Mesenchymal stem cell (in vitro differentiated cells and primary cell): ENCODE data around the gene PPP2R2D.

Experiments used
- DNase-seq: peaks from one replicate; pipeline ENCODE4 v3.0.0-alpha.2; 2013
- H2AFZ ChIP-seq: one replicate; pipeline ENCODE4 v1.6.1; 2013; ENCODE audit warnings: low read depth, mild to moderate bottlenecking, control low read depth, inconsistent platforms, low read length, moderate library complexity
- H2AK5ac ChIP-seq: 2 replicates; pipeline ENCODE4 v1.6.1; 2013; ENCODE audit warnings: low read length, moderate library complexity, mild to moderate bottlenecking, inconsistent platforms; ENCODE audit not compliant: severe bottlenecking
- H2BK120ac ChIP-seq: one replicate; pipeline ENCODE4 v1.6.1; 2013; ENCODE audit warnings: low read depth, mild to moderate bottlenecking, inconsistent platforms, low read length, moderate library complexity
- H2BK12ac ChIP-seq, 2 experiments: one replicate each; pipeline ENCODE4 v1.6.1; 2013; ENCODE audit warnings: inconsistent platforms in 2 of 2, low read length in 2 of 2, mild to moderate bottlenecking in 2 of 2, moderate library complexity in 2 of 2, control low read depth in 1 of 2
- H2BK15ac ChIP-seq: one replicate; pipeline ENCODE4 v1.6.1; 2013; ENCODE audit warnings: mild to moderate bottlenecking, low read depth, inconsistent platforms; ENCODE audit not compliant: poor library complexity, severe bottlenecking
- H2BK5ac ChIP-seq: 2 replicates; pipeline ENCODE4 v1.6.1; 2013; ENCODE audit warnings: low read depth, mild to moderate bottlenecking, low read length, control low read depth, inconsistent platforms; ENCODE audit not compliant: poor library complexity, severe bottlenecking
- H3K14ac ChIP-seq, 2 experiments: one replicate each; pipeline ENCODE4 v1.6.1; 2013; ENCODE audit warnings: inconsistent platforms in 2 of 2, low read length in 2 of 2, control low read depth in 1 of 2, mild to moderate bottlenecking in 1 of 2, moderate library complexity in 1 of 2
- H3K18ac ChIP-seq, 2 experiments: one replicate each; pipeline ENCODE4 v1.6.1; 2013; ENCODE audit warnings: inconsistent platforms in 2 of 2, low read length in 2 of 2, control low read depth in 1 of 2, low read depth in 1 of 2, mild to moderate bottlenecking in 1 of 2
- H3K23ac ChIP-seq, 2 experiments: one replicate each; pipeline ENCODE4 v1.6.1; 2013; ENCODE audit warnings: inconsistent platforms in 2 of 2, low read length in 2 of 2, mild to moderate bottlenecking in 2 of 2, moderate library complexity in 2 of 2, control low read depth in 1 of 2
- H3K27ac ChIP-seq: 2 replicates; pipeline ENCODE4 v1.5.1; 2013; ENCODE audit warnings: mild to moderate bottlenecking, moderate library complexity, low read length, control low read depth, inconsistent platforms; ENCODE audit not compliant: poor library complexity, severe bottlenecking
- H3K27me3 ChIP-seq, 2 experiments: 2 replicates each; pipeline versions ENCODE4 v1.6.1 to v1.7.0; 2013; ENCODE audit warnings: low read length in 2 of 2, mild to moderate bottlenecking in 2 of 2, moderate library complexity in 2 of 2, control low read depth in 1 of 2, inconsistent platforms in 1 of 2; ENCODE audit not compliant: control insufficient read depth in 1 of 2, insufficient read depth in 1 of 2
- H3K36me3 ChIP-seq, 2 experiments: 2 replicates each; pipeline versions ENCODE4 v1.6.1 to v1.7.0; 2013; ENCODE audit warnings: low read length in 2 of 2, control low read depth in 1 of 2, inconsistent platforms in 1 of 2, low read depth in 1 of 2, mild to moderate bottlenecking in 1 of 2; ENCODE audit not compliant: insufficient read depth in 2 of 2, control insufficient read depth in 1 of 2
- H3K4ac ChIP-seq, 2 experiments: one replicate each; pipeline ENCODE4 v1.6.1; 2013; ENCODE audit warnings: inconsistent platforms in 2 of 2, low read length in 2 of 2, mild to moderate bottlenecking in 2 of 2, moderate library complexity in 2 of 2, control low read depth in 1 of 2, low read depth in 1 of 2
- H3K4me1 ChIP-seq: 2 replicates; pipeline ENCODE4 v1.6.1; 2013; ENCODE audit warnings: low read depth, low read length, control low read depth; ENCODE audit not compliant: control insufficient read depth, insufficient read depth
- H3K4me2 ChIP-seq: 2 replicates; pipeline ENCODE4 v1.6.1; 2013; ENCODE audit warnings: low read length, mild to moderate bottlenecking, inconsistent platforms; ENCODE audit not compliant: poor library complexity, severe bottlenecking
- H3K4me3 ChIP-seq, 2 experiments: 2 replicates each; pipeline versions ENCODE4 v1.5.1 to v1.7.0; 2013; ENCODE audit warnings: low read length in 2 of 2, mild to moderate bottlenecking in 2 of 2, control low read depth in 1 of 2, low read depth in 1 of 2; ENCODE audit not compliant: insufficient read depth in 1 of 2
- H3K79me1 ChIP-seq: replicated peaks from 2 replicates; pipeline ENCODE4 v1.6.1; 2013; ENCODE audit warnings: mild to moderate bottlenecking, control low read depth, low read length, inconsistent platforms; ENCODE audit not compliant: poor library complexity, severe bottlenecking
- H3K9ac ChIP-seq: 2 replicates; pipeline ENCODE4 v1.7.0; 2013; ENCODE audit warnings: mild to moderate bottlenecking, low read length, moderate library complexity
- H3K9me3 ChIP-seq: 2 replicates; pipeline ENCODE4 v1.7.0; 2013; ENCODE audit warnings: mild to moderate bottlenecking, low read length; ENCODE audit not compliant: control insufficient read depth
- H4K8ac ChIP-seq: one replicate; pipeline ENCODE4 v1.6.1; 2013; ENCODE audit warnings: inconsistent platforms, mild to moderate bottlenecking, low read length, moderate library complexity
- H4K91ac ChIP-seq: one replicate; pipeline ENCODE4 v1.6.1; 2013; ENCODE audit warnings: mild to moderate bottlenecking, low read length, inconsistent platforms
- WGBS: methylation state at CpG from one replicate; pipeline ENCODE4 v1.1.7; 2013; ENCODE audit warnings: mixed read lengths; 5-methylcytosine and 5-hydroxymethylcytosine counted together

Gene PPP2R2D

GRCh38 chr10:131875501-131875900 lies 25.3 kb upstream of the PPP2R2D start:
- H3K14ac ChIP-seq, result no peak overlapping the region
- H3K9ac ChIP-seq, result no peak overlapping the region
- H3K23ac ChIP-seq, result no peak overlapping the region
- H3K4me2 ChIP-seq, result no peak overlapping the region
- H3K36me3 ChIP-seq, result no peaks in the 10 kb centered on the region
- no peak overlapping the region for H2AFZ ChIP-seq
- no peaks in the 10 kb centered on the region for H3K79me1 ChIP-seq
- H3K18ac ChIP-seq, result no peak overlapping the region
- H4K91ac ChIP-seq, result no peak overlapping the region
- H3K4ac ChIP-seq, result no peak overlapping the region
- no peak overlapping the region for H2BK15ac ChIP-seq
- no peak overlapping the region for H4K8ac ChIP-seq
- H3K27ac ChIP-seq, result no peak overlapping the region
- 75% methylated on average over 10 of the region's 10 CpGs for WGBS
- no peak overlapping the region for H2BK12ac ChIP-seq
- H3K9me3 ChIP-seq, result no peaks in the 10 kb centered on the region
- no peak overlapping the region for H2AK5ac ChIP-seq
- no peak overlapping the region for H3K4me3 ChIP-seq
- peaks cover 22 to 75% of the 10 kb centered on the region in 2 experiments for H3K27me3 ChIP-seq
- no peak overlapping the region for H2BK120ac ChIP-seq
- H3K4me1 ChIP-seq, result peaks cover 4% of the 10 kb centered on the region
- no peak for DNase-seq
- no peak overlapping the region for H2BK5ac ChIP-seq

- Histone ChIP-seq H2BK12ac (no peak overlapping the region), H3K4me3 (no peak overlapping the region), H4K91ac (no peak overlapping the region), H3K9ac (no peak overlapping the region), H3K79me1 (no peaks in the 10 kb centered on the region), H3K4me1 (peaks cover 4% of the 10 kb centered on the region), H2AK5ac (no peak overlapping the region), H2AFZ (no peak overlapping the region), H3K14ac (no peak overlapping the region), H3K4ac (no peak overlapping the region), H2BK15ac (no peak overlapping the region), H3K4me2 (no peak overlapping the region), H2BK5ac (no peak overlapping the region), H3K23ac (no peak overlapping the region), H3K27me3 (peaks cover 22 to 73% of the 10 kb centered on the region in 2 experiments), H4K8ac (no peak overlapping the region), H3K36me3 (no peaks in the 10 kb centered on the region), H2BK120ac (no peak overlapping the region), H3K9me3 (no peaks in the 10 kb centered on the region), H3K18ac (no peak overlapping the region), H3K27ac (no peak overlapping the region)
- WGBS, result 72% methylated on average over 10 of the region's 10 CpGs
- DNase-seq, result no peak
These were observed 24.8 kb upstream of the PPP2R2D start for GRCh38 chr10:131876017-131876416.

- Histone ChIP-seq H2BK5ac (no peak overlapping the region), H3K36me3 (no peaks in the 10 kb centered on the region), H2BK12ac (no peak overlapping the region), H3K27me3 (peaks cover 22 to 72% of the 10 kb centered on the region in 2 experiments), H3K4me2 (no peak overlapping the region), H2AFZ (no peak overlapping the region), H2BK15ac (no peak overlapping the region), H3K9ac (no peak overlapping the region), H3K79me1 (no peaks in the 10 kb centered on the region), H3K27ac (no peak overlapping the region), H3K4me1 (peaks cover 4% of the 10 kb centered on the region), H4K91ac (no peak overlapping the region), H3K14ac (no peak overlapping the region), H3K4me3 (no peak overlapping the region), H4K8ac (no peak overlapping the region), H3K23ac (no peak overlapping the region), H2BK120ac (no peak overlapping the region), H2AK5ac (no peak overlapping the region), H3K4ac (no peak overlapping the region), H3K18ac (no peak overlapping the region), H3K9me3 (peaks cover under 1% of the 10 kb centered on the region)
- no peak for DNase-seq
- 68% methylated on average over 5 of the region's 7 CpGs for WGBS
These were observed 24.3 kb upstream of the PPP2R2D start for GRCh38 chr10:131876508-131876907.

- Histone ChIP-seq H3K23ac (no peak overlapping the region), H3K27me3 (peaks cover 15 to 54% of the 10 kb centered on the region in 2 experiments), H3K79me1 (no peaks in the 10 kb centered on the region), H3K9ac (no peak overlapping the region), H2BK15ac (no peak overlapping the region), H3K4me2 (no peak overlapping the region), H2AFZ (no peak overlapping the region), H3K4me1 (peaks cover 2% of the 10 kb centered on the region), H3K36me3 (no peaks in the 10 kb centered on the region), H3K27ac (no peak overlapping the region), H2BK120ac (no peak overlapping the region), H2BK12ac (no peak overlapping the region), H3K4me3 (no peak overlapping the region), H3K9me3 (peaks cover 3% of the 10 kb centered on the region), H4K91ac (no peak overlapping the region), H4K8ac (no peak overlapping the region), H2AK5ac (no peak overlapping the region), H3K14ac (no peak overlapping the region), H3K4ac (no peak overlapping the region), H3K18ac (no peak overlapping the region), H2BK5ac (no peak overlapping the region)
- DNase-seq, result no peak
- WGBS, result 85% methylated on average over 13 of the region's 13 CpGs
These were observed 20.7 kb upstream of the PPP2R2D start for GRCh38 chr10:131880016-131880590.
